Measurements from ENCODE around the gene TMEM240.

GRCh38 chr1:1564268-1564667, 23.8 kb upstream of the TMEM240 start:
- TF ChIP-seq CEBPB (IDR thresholded peaks at IDR 0.05) (no peak), REST (IDR thresholded peaks at IDR 0.05; ENCODE audit: low read depth) (no peak), YY1 (IDR thresholded peaks at IDR 0.05; ENCODE audit: low read depth) (no peak), MAX (IDR thresholded peaks at IDR 0.05) (no peak), RAD21 (IDR thresholded peaks at IDR 0.05; ENCODE audit: low read depth) (no peak), TEAD4 (IDR thresholded peaks at IDR 0.05) (no peak), NFIC (IDR thresholded peaks at IDR 0.05) (no peak), TCF12 (IDR thresholded peaks at IDR 0.05; ENCODE audit: low read depth) (no peak), EGR1 (IDR thresholded peaks at IDR 0.05) (no peak), TAF1 (IDR thresholded peaks at IDR 0.05; ENCODE audit: low read depth) (no peak)
